Measurements from ENCODE around the gene SPATS2L.

Gene SPATS2L

DNA sequence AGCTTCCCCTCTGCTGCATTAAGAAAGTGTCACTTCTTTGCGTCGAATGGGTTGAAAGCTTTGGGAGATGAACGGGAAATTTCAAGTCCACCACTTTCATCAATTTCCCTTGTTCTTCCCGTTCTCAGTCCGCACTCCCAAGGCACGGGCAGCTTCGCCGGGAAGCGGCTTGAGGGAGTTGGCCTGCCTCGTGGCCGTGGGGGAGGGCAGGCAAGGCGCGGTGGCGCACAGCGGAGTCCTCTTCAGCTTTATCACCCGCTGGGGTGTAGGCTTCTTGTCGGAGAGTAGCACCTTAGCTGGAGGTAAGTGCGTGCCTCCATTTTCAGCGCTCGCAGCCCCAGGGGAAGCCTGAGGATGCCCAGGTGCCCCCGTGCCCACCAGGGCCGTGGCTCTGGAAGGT is 183.5 kb downstream of the SPATS2L start:
- Histone ChIP-seq H3K4me1 (ENCODE audit: insufficient read depth, low read length, poor library complexity, severe bottlenecking) (peaks cover 26% of the 10 kb centered on the region), H3K9me2 (replicated peaks; ENCODE audit: low read depth, low read length) (no peaks in the 10 kb centered on the region), H3K4me2 (ENCODE audit: low read depth, low read length, poor library complexity, severe bottlenecking) (no peak overlapping the region), H3K79me2 (ENCODE audit: insufficient read depth, low read length) (no peaks in the 10 kb centered on the region), H3F3A (ENCODE audit: low read depth) (peaks cover 11% of the 10 kb centered on the region), H3K4me3 (ENCODE audit: low read length, poor library complexity, severe bottlenecking) (no peak overlapping the region), H4K20me1 (ENCODE audit: insufficient read depth, low read length, poor library complexity, severe bottlenecking) (no peaks in the 10 kb centered on the region), H3K36me3 (ENCODE audit: insufficient read depth, low read length) (peaks cover 15% of the 10 kb centered on the region; the same call in 1 of the 2 replicates), H3K27me3 (ENCODE audit: insufficient read depth, low read length, poor library complexity, severe bottlenecking) (no peaks in the 10 kb centered on the region), H3K9me3 (ENCODE audit: insufficient read depth, low read depth, low read length) (no peaks in the 10 kb centered on the region), H3K9ac (ENCODE audit: low read depth, low read length, poor library complexity, severe bottlenecking) (no peak overlapping the region), H2AFZ (ENCODE audit: low read length) (no peak overlapping the region)
- TF ChIP-seq EZH2phosphoT487 (IDR thresholded peaks at IDR 0.05; ENCODE audit: borderline replicate concordance): no peak
- TF ChIP-seq, protein P1, sequence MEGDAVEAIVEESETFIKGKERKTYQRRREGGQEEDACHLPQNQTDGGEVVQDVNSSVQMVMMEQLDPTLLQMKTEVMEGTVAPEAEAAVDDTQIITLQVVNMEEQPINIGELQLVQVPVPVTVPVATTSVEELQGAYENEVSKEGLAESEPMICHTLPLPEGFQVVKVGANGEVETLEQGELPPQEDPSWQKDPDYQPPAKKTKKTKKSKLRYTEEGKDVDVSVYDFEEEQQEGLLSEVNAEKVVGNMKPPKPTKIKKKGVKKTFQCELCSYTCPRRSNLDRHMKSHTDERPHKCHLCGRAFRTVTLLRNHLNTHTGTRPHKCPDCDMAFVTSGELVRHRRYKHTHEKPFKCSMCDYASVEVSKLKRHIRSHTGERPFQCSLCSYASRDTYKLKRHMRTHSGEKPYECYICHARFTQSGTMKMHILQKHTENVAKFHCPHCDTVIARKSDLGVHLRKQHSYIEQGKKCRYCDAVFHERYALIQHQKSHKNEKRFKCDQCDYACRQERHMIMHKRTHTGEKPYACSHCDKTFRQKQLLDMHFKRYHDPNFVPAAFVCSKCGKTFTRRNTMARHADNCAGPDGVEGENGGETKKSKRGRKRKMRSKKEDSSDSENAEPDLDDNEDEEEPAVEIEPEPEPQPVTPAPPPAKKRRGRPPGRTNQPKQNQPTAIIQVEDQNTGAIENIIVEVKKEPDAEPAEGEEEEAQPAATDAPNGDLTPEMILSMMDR (conservative IDR thresholded peaks at IDR 0.05; ENCODE audit: low read length): no peak

DNA sequence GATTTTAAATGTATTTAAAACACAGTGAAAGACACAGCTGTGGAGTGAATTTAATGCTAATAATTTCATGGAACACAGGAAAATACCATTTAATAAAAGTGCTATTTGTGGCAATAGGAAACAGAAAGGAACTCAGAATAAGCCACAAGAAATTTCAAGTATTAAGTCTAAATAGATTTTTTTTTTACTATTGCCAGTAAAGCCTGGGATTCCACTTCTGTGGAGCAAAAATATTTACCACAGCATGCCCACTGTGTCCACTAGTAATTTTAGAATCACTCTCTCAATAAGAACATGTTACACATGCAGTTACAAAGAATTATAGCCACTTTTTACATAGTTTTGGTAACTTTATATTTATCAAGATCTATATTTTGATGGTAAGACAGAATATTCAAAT is 186.2 kb downstream of the SPATS2L start:
- Histone ChIP-seq H4K20me1 (ENCODE audit: insufficient read depth, low read length, poor library complexity, severe bottlenecking) (no peaks in the 10 kb centered on the region), H3K79me2 (ENCODE audit: insufficient read depth, low read length) (no peaks in the 10 kb centered on the region), H3K9ac (ENCODE audit: low read depth, low read length, poor library complexity, severe bottlenecking) (no peak overlapping the region), H3K9me3 (ENCODE audit: insufficient read depth, low read depth, low read length) (no peaks in the 10 kb centered on the region), H3K4me2 (ENCODE audit: low read depth, low read length, poor library complexity, severe bottlenecking) (no peak overlapping the region), H2AFZ (ENCODE audit: low read length) (no peak overlapping the region), H3F3A (ENCODE audit: low read depth) (no peaks in the 10 kb centered on the region), H3K36me3 (ENCODE audit: insufficient read depth, low read length) (peaks cover 19% of the 10 kb centered on the region; the same call in 1 of the 2 replicates), H3K9me2 (replicated peaks; ENCODE audit: low read depth, low read length) (no peaks in the 10 kb centered on the region), H3K4me3 (ENCODE audit: low read length, poor library complexity, severe bottlenecking) (no peak overlapping the region), H3K27me3 (ENCODE audit: insufficient read depth, low read length, poor library complexity, severe bottlenecking) (no peaks in the 10 kb centered on the region), H3K4me1 (ENCODE audit: insufficient read depth, low read length, poor library complexity, severe bottlenecking) (no peaks in the 10 kb centered on the region)
- TF ChIP-seq, protein P1 (conservative IDR thresholded peaks at IDR 0.05; ENCODE audit: low read length): no peak
- TF ChIP-seq EZH2phosphoT487 (IDR thresholded peaks at IDR 0.05; ENCODE audit: borderline replicate concordance): no peak

DNA sequence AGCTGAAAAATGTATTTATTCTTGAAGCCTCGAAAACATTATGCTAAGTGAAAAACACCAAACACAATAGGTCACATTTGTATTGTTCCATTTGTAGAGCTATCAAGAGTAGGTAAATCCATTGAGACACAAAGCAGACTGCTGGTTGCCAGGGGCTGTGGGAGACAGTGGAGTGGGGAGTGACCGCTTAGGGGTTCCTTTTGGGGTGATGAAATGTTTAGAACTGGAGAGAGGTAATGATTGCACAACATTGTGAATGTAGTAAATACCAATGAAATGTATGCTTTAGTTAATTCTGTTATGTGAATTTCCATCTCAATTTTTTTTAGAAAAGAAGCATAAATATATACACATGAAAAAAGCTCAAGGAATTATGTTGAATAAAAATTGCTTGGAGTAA is 187.6 kb downstream of the SPATS2L start:
- Histone ChIP-seq H2AFZ (ENCODE audit: low read length) (no peak overlapping the region), H3K4me1 (ENCODE audit: insufficient read depth, low read length, poor library complexity, severe bottlenecking) (no peaks in the 10 kb centered on the region), H3K4me3 (ENCODE audit: low read length, poor library complexity, severe bottlenecking) (no peak overlapping the region), H3K9me2 (replicated peaks; ENCODE audit: low read depth, low read length) (no peaks in the 10 kb centered on the region), H3K79me2 (ENCODE audit: insufficient read depth, low read length) (no peaks in the 10 kb centered on the region), H4K20me1 (ENCODE audit: insufficient read depth, low read length, poor library complexity, severe bottlenecking) (no peaks in the 10 kb centered on the region), H3K27me3 (ENCODE audit: insufficient read depth, low read length, poor library complexity, severe bottlenecking) (no peaks in the 10 kb centered on the region), H3K9ac (ENCODE audit: low read depth, low read length, poor library complexity, severe bottlenecking) (no peak overlapping the region), H3K36me3 (ENCODE audit: insufficient read depth, low read length) (peaks cover 20% of the 10 kb centered on the region; the same call in 1 of the 2 replicates), H3K4me2 (ENCODE audit: low read depth, low read length, poor library complexity, severe bottlenecking) (no peak overlapping the region), H3K9me3 (ENCODE audit: insufficient read depth, low read depth, low read length) (no peaks in the 10 kb centered on the region), H3F3A (ENCODE audit: low read depth) (no peaks in the 10 kb centered on the region)
- TF ChIP-seq, protein P1 (conservative IDR thresholded peaks at IDR 0.05; ENCODE audit: low read length): no peak
- no peak for TF ChIP-seq EZH2phosphoT487 (IDR thresholded peaks at IDR 0.05; ENCODE audit: borderline replicate concordance)

Measured in Loucy (cell line).